Measurements from ENCODE around the gene BLACAT1.

GRCh38 chr1:205442051-205442725, 13.7 kb downstream of the BLACAT1 start:
- TF ChIP-seq POLR2A (IDR thresholded peaks at IDR 0.05) = no peak
- TF ChIP-seq CTCF (IDR thresholded peaks at IDR 0.05) = no peak

Measured in Peyer's patch (tissue), 4 donors.